Subcutaneous abdominal adipose tissue (tissue), 5 donors: ENCODE data around the gene TIMMDC1.

Experiments used
- H3K27ac ChIP-seq: one replicate; pipeline ENCODE4 v1.7.0; 2013; ENCODE audit warnings: low read depth, mild to moderate bottlenecking, inconsistent platforms, low read length, moderate library complexity
- H3K27me3 ChIP-seq, 5 donors: one replicate each; pipeline ENCODE4 v1.7.0; 2013; ENCODE audit warnings: low read length in 5 of 5, inconsistent platforms in 1 of 5; ENCODE audit not compliant: control insufficient read depth in 5 of 5, insufficient read depth in 4 of 5
- H3K36me3 ChIP-seq, 5 donors: one replicate each; pipeline ENCODE4 v1.7.0; 2013; ENCODE audit warnings: low read length in 5 of 5; ENCODE audit not compliant: control insufficient read depth in 5 of 5, insufficient read depth in 5 of 5
- H3K4me1 ChIP-seq, 5 donors: one replicate each; pipeline ENCODE4 v1.7.0; 2013; ENCODE audit warnings: low read length in 5 of 5, mild to moderate bottlenecking in 3 of 5, moderate library complexity in 1 of 5; ENCODE audit not compliant: control insufficient read depth in 5 of 5, insufficient read depth in 5 of 5
- H3K4me3 ChIP-seq, 5 donors: one replicate each; pipeline ENCODE4 v1.7.0; 2013; ENCODE audit warnings: low read length in 5 of 5, low read depth in 1 of 5
- H3K9ac ChIP-seq, 5 donors: one replicate each; pipeline ENCODE4 v1.7.0; 2013; ENCODE audit warnings: low read length in 5 of 5, mild to moderate bottlenecking in 4 of 5, moderate library complexity in 3 of 5
- H3K9me3 ChIP-seq, 5 donors: one replicate each; pipeline ENCODE4 v1.7.0; 2013; ENCODE audit warnings: low read length in 5 of 5; ENCODE audit not compliant: control insufficient read depth in 5 of 5
- donor health status: healthy.
- donor health status: healthy.
- donor health status: healthy.
- donor health status: healthy.
- donor health status: healthy.

TIMMDC1 gene

DNA sequence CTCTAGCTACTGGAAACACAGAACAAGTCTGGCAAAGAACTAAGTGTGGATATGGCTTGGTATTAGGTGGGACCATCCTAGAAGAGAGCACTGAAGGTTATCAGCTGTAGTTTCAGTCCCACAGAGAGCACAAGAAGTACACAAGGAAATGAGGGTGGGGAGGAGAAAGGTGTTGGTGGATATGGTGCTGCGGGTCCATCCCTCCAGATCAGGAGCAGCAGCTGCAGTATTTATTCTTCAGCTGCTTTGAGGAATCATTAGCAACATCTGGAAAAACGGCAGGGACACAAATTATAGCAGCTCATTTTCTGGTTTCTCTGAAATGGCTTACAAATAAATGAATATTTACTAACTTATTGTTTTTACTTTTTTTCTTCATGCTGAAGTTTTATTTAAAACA lies 32.1 kb downstream of the TIMMDC1 start:
- no peaks in the 10 kb centered on the region for H3K9me3 ChIP-seq
- H3K9ac ChIP-seq: no peak overlapping the region
- peaks cover 0 to 4% (median 3%) of the 10 kb centered on the region in 5 donors for H3K36me3 ChIP-seq
- no peaks in the 10 kb centered on the region for H3K27me3 ChIP-seq
- H3K4me3 ChIP-seq: no peak overlapping the region
- H3K27ac ChIP-seq: no peak overlapping the region
- peaks cover 0 to 4% (median 0%) of the 10 kb centered on the region in 5 donors for H3K4me1 ChIP-seq

DNA sequence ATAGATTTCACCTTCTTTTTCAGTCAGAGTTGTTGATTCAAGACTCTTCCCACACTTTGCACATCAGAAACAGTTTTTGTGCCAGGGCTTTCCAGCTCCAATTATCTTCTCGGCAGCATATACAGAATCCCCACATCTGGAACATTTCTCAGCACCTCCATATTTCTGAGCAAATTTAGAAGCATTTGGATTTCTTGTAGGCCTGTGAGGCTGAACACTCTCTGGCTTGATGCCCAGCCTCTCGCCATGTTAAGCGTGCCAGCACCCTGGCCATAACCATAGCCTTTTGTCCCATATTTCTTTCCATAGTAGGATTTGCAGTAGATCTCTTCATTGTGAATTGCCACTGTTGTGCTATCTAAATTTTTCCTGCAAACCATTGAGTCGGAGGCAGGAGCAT lies 32.8 kb downstream of the TIMMDC1 start:
- no peak overlapping the region for H3K27ac ChIP-seq
- no peak overlapping the region for H3K9ac ChIP-seq
- peaks cover 0 to 4% (median 0%) of the 10 kb centered on the region in 5 donors for H3K4me1 ChIP-seq
- H3K4me3 ChIP-seq: peak overlapping the region in 1 of 5 donors; percentile 50
- H3K27me3 ChIP-seq: no peaks in the 10 kb centered on the region
- peaks cover 0 to 1% (median 0%) of the 10 kb centered on the region in 5 donors for H3K36me3 ChIP-seq
- no peaks in the 10 kb centered on the region for H3K9me3 ChIP-seq

DNA sequence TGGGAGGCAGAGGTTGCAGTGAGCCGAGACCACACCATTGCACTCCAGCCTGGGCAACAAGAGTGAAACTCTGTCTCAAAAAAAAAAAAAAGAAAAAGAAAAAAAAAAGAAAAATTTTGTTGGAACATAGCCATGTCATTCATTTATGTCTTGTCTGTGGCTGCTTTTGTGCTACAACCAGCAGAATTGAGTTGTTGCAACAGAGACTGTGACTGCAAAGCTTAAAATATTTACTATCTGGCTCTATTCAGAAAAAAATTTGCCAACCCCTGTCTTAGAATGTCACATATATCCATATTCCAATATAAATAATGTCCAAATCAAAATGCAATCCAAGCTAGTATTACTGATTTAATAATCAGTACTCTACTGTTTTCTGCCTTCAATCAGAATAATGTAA lies 35.9 kb downstream of the TIMMDC1 start:
- Histone ChIP-seq H3K27me3 (no peaks in the 10 kb centered on the region), H3K9me3 (no peaks in the 10 kb centered on the region), H3K36me3 (no peaks in the 10 kb centered on the region), H3K27ac (no peak overlapping the region), H3K9ac (no peak overlapping the region), H3K4me3 (no peak overlapping the region), H3K4me1 (peaks cover 0 to 4% (median 0%) of the 10 kb centered on the region in 5 donors)

DNA sequence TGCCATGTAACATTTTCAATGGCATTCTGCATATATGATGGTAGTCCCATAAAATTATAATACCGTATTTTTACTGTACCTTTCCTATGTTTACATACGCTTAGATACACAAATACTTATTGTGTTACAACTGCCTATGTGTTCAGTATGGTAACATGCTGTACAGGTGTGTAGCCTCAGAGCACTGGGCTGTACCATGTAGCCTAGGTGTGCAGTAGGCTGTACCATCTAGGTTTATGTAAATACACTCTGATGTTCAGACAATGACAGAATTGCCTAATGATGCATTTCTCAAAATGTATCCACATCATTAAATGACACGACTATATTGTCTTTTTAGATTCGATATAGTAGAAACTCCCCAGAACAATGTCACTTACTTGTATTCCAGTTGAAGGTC lies 38.4 kb downstream of the TIMMDC1 start:
- Histone ChIP-seq H3K9me3 (no peaks in the 10 kb centered on the region), H3K27me3 (no peaks in the 10 kb centered on the region), H3K9ac (no peak overlapping the region), H3K4me1 (no peaks in the 10 kb centered on the region), H3K27ac (no peak overlapping the region), H3K4me3 (no peak overlapping the region), H3K36me3 (no peaks in the 10 kb centered on the region)

DNA sequence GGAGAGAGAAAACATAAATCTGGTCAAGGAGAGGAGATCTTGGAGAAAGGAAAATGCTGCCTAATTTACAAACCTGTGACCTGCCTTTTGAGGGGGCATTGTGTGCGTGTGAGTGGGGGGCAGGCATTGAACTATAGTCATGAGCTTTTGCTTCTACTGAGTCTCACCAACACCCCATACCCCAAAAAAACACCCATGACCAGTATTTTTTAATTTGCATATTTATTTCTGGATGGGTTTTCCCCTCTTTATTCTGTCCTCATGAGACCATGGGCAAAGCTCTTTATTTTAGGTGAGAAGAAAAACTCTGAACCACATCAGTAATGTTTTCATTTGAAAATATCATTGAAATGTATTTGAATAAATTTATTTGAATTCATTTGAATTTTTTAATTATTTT lies 40.4 kb downstream of the TIMMDC1 start:
- no peak overlapping the region for H3K9ac ChIP-seq
- H3K27me3 ChIP-seq: no peaks in the 10 kb centered on the region
- H3K4me3 ChIP-seq: no peak overlapping the region
- H3K27ac ChIP-seq: no peak overlapping the region
- H3K4me1 ChIP-seq: no peaks in the 10 kb centered on the region
- no peaks in the 10 kb centered on the region for H3K36me3 ChIP-seq
- H3K9me3 ChIP-seq: no peaks in the 10 kb centered on the region

DNA sequence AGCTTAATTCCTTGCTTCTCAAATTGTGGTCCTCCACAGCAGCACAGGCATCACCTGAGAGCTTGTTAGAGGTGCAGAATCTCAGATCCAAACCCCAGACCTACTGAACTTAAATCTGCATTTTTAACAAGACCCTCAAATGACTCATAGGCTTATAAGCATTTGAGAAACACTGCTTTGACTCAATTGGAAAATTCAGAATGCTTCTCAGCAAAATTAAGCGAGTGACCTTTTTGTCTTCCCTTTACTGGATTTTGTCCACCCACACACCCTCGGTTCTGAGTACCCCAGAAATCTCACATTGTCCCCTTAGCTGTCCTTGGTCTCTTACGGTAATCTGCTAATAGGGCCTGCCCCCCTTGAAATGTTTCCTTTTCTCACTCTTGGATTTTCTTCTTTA lies 43.2 kb downstream of the TIMMDC1 start:
- no peaks in the 10 kb centered on the region for H3K36me3 ChIP-seq
- H3K9me3 ChIP-seq: no peaks in the 10 kb centered on the region
- H3K27ac ChIP-seq: no peak overlapping the region
- no peak overlapping the region for H3K9ac ChIP-seq
- no peaks in the 10 kb centered on the region for H3K4me1 ChIP-seq
- no peaks in the 10 kb centered on the region for H3K27me3 ChIP-seq
- H3K4me3 ChIP-seq: no peak overlapping the region

DNA sequence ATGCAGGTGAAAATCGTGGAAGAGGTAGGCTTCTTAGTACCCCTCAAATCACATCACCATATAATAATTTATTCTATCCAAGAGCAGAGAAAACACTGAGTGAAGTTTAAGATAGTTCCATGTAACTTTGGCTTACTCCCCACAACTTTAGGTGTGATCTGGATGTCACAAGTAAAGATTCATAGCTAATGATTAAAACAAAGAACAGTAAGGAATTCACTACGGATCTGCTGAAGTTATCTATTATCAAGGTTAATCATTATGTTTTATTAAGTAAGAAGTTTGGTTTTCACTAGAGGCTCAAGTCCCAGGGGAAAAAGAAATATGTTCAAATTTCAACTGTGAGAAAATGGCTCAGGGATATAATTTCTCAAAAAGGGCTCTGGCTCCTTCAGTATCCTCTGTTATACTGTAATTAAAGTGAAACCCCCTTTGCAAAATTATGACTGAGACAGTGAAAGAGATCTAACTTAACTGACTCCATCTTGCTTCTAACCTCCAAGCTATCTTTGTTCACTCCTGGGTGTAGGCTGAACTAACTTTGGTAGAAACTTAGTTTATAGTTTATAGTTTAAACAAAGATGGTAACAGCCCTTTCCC lies 43.9 kb downstream of the TIMMDC1 start:
- H3K27ac ChIP-seq: no peak overlapping the region
- H3K9me3 ChIP-seq: no peaks in the 10 kb centered on the region
- no peaks in the 10 kb centered on the region for H3K27me3 ChIP-seq
- no peak overlapping the region for H3K4me3 ChIP-seq
- no peaks in the 10 kb centered on the region for H3K4me1 ChIP-seq
- H3K9ac ChIP-seq: no peak overlapping the region
- H3K36me3 ChIP-seq: no peaks in the 10 kb centered on the region

DNA sequence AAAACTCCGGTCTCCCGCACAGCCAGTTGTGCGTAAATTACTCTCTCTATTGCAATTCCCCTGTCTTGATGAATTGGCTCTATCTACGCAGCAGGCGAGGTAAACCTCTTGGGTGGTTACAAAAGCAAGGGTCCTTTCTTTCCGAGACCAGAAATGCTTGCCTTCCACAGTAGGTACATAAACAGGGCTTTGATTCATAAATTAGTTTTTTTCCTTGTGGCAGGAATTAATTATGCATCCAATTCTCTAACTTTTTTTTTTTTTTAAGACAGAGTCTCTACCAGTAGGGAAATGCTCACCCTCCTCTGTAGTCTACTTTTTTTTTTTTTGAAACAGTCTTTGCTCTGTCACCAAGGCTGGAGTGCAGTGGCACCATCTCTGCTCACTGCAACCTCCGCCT lies 44.8 kb downstream of the TIMMDC1 start:
- H3K9ac ChIP-seq: no peak overlapping the region
- H3K4me1 ChIP-seq: no peaks in the 10 kb centered on the region
- no peak overlapping the region for H3K4me3 ChIP-seq
- no peaks in the 10 kb centered on the region for H3K36me3 ChIP-seq
- no peaks in the 10 kb centered on the region for H3K27me3 ChIP-seq
- no peaks in the 10 kb centered on the region for H3K9me3 ChIP-seq
- H3K27ac ChIP-seq: no peak overlapping the region

DNA sequence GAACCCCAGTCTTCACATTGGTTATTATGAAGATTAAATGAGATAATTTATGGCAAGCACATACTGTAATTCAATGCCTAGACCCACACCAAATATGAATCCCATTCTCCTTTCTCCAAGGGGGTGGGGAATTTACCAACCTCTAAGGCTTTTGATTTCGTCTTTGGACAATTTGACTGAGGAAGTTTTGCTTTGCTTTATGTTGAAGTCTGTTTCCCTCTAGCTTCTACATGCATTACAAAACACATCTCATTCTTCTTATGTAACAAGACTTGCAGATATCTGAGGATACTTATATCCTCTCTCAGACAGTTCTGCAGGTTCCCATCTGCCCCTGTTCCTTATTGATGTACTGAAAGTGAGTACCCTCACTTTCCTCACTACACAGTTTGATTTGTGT lies 48.9 kb downstream of the TIMMDC1 start:
- H3K27ac ChIP-seq: no peak overlapping the region
- H3K27me3 ChIP-seq: no peaks in the 10 kb centered on the region
- no peak overlapping the region for H3K9ac ChIP-seq
- H3K4me1 ChIP-seq: no peaks in the 10 kb centered on the region
- no peaks in the 10 kb centered on the region for H3K9me3 ChIP-seq
- no peaks in the 10 kb centered on the region for H3K36me3 ChIP-seq
- no peak overlapping the region for H3K4me3 ChIP-seq

DNA sequence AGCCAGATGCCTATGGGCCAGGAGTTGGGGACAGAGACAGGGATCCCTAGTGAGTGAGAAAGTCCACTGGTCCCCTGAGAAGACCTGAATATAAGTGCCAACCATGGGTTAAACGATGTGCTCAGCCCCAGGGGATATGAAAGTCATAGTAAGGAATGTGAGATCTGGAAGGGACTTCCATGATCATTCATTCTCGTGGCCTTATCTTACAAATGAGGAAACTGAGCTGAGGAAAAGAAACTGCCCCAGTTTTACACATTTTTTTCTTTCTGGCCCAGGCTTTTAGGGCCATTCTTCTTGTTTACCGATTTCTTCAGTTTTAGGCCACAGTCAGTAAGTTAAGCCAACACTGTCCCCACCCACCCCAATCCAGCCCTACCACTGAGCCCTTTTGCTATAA lies 50.0 kb downstream of the TIMMDC1 start:
- H3K36me3 ChIP-seq: no peaks in the 10 kb centered on the region
- H3K27me3 ChIP-seq: no peaks in the 10 kb centered on the region
- no peak overlapping the region for H3K27ac ChIP-seq
- H3K9ac ChIP-seq: no peak overlapping the region
- no peak overlapping the region for H3K4me3 ChIP-seq
- H3K9me3 ChIP-seq: no peaks in the 10 kb centered on the region
- no peaks in the 10 kb centered on the region for H3K4me1 ChIP-seq
